Measurements from ENCODE around the gene CABLES2. TPM values are rescaled to one million over a fixed set of nuclear protein-coding genes. Genes with fewer than 3 reads are reported as not detected.
A peak's percentile ranks its signal among the peaks of the same experiment; 100 is the strongest.

CABLES2 gene
- total RNA-seq, 1 experiment from 2014 or later, result 7.5 TPM

DNA sequence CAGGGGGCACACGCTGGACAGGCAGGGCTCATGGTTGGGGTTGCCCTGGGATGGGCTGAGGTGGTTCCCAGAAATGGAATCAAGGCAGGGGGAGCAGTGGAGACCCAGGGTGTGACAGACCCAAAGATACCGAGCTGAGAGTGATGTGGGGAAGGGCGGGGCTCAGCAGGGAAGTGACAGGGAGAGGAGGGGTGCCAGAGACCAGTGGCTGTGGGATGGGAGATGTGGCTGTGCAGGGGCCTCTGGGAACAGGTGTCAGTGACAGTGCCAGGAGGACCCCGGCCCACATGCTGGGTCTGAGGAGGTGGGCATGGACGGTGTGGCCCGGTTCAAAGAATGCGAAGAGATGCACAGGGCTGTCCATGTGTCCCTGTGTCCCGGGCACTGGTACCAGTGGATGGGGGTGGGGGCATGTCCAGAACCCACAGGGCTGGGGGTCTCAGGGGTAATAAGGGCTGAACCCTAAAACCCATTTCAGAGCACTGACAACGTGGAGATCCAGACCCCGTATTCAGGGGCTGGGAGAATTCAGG is 1.0 kb downstream of the CABLES2 start:
- no peak for ATAC-seq
- H3K4me1 Mint-ChIP-seq, result peaks cover 14% of the 10 kb centered on the region
- ChIA-PET CTCF (interaction anchor here (1.0 to 1.9 kb wide), 10 partner anchors 8 to 419 kb away, joined by 3 to 10 read pairs (median 5); no protein-coding TSS in a partner anchor), POLR2A (no interaction called here)
- H3K27ac Mint-ChIP-seq, result no peak overlapping the region
- peak overlapping the region; percentile 57 for H3K4me3 Mint-ChIP-seq
- TF ChIP-seq RELA (CRISPR knock-in tag; IDR thresholded peaks at IDR 0.05; ENCODE audit: borderline replicate concordance), result 0 out of 2 replicates have a peak, but pooled peaks have one; percentile 0
- TF ChIP-seq, protein P1, sequence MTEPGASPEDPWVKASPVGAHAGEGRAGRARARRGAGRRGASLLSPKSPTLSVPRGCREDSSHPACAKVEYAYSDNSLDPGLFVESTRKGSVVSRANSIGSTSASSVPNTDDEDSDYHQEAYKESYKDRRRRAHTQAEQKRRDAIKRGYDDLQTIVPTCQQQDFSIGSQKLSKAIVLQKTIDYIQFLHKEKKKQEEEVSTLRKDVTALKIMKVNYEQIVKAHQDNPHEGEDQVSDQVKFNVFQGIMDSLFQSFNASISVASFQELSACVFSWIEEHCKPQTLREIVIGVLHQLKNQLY (CRISPR knock-in tag; IDR thresholded peaks at IDR 0.05), result no peak
- DNase-seq (ENCODE audit: low spot score), result no peak
- peaks cover 5% of the 10 kb centered on the region for H3K27me3 Mint-ChIP-seq (ENCODE audit: low read depth)
- no peaks in the 10 kb centered on the region for H3K9me3 Mint-ChIP-seq
- H3K36me3 Mint-ChIP-seq, result no peaks in the 10 kb centered on the region

DNA sequence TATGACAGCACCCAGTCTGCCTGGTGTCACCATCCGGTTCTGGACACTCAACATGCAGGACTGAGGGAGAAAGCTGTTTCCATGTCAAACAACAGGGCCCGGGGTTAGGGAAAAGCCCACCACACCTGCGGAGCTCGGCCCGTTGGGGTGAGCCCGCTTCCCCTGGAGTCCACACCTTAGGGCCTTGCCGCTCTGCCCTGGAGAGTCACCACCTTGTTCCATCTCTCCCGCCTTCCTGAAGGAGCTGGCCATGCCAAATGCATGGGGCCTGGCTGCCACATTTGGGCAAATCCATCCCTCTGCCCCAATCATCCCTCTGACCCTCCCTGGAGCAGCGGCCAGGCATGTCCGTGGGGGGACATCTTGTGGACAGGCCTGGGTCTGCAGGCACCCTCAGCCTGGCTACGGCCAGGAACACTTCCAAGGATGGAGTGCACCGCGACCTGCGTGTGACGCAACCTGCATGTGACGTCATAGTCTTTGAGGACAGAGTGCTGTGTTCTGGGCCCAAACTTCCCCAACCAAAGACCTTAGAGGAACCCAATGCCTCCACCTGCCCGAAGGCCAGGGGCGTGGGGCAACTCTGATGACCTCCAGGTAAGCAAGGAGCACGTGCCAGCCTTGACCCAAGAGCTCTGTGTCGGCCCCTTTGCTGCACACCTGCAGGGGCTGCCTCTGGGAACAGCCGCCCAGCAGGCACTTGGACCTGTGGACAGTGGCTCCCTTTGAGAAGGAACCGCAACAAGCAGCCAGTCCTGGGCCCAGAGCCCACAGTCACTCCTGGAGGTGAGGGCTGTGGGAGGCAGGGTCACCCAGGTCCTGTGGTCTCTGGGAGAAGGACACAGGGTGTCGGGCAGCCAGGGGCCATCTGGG is 1.7 kb downstream of the CABLES2 start:
- H3K4me1 Mint-ChIP-seq, result peaks cover 15% of the 10 kb centered on the region
- H3K36me3 Mint-ChIP-seq, result no peaks in the 10 kb centered on the region
- TF ChIP-seq ZNF671 (CRISPR knock-in tag; IDR thresholded peaks at IDR 0.05), result no peak
- no peak for TF ChIP-seq SMAD4 (CRISPR knock-in tag; IDR thresholded peaks at IDR 0.05)
- TF ChIP-seq, protein P2, sequence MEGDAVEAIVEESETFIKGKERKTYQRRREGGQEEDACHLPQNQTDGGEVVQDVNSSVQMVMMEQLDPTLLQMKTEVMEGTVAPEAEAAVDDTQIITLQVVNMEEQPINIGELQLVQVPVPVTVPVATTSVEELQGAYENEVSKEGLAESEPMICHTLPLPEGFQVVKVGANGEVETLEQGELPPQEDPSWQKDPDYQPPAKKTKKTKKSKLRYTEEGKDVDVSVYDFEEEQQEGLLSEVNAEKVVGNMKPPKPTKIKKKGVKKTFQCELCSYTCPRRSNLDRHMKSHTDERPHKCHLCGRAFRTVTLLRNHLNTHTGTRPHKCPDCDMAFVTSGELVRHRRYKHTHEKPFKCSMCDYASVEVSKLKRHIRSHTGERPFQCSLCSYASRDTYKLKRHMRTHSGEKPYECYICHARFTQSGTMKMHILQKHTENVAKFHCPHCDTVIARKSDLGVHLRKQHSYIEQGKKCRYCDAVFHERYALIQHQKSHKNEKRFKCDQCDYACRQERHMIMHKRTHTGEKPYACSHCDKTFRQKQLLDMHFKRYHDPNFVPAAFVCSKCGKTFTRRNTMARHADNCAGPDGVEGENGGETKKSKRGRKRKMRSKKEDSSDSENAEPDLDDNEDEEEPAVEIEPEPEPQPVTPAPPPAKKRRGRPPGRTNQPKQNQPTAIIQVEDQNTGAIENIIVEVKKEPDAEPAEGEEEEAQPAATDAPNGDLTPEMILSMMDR (IDR thresholded peaks at IDR 0.05), result peak; percentile 29; the same call in 1 of the 2 replicates
- TF ChIP-seq, protein P3, sequence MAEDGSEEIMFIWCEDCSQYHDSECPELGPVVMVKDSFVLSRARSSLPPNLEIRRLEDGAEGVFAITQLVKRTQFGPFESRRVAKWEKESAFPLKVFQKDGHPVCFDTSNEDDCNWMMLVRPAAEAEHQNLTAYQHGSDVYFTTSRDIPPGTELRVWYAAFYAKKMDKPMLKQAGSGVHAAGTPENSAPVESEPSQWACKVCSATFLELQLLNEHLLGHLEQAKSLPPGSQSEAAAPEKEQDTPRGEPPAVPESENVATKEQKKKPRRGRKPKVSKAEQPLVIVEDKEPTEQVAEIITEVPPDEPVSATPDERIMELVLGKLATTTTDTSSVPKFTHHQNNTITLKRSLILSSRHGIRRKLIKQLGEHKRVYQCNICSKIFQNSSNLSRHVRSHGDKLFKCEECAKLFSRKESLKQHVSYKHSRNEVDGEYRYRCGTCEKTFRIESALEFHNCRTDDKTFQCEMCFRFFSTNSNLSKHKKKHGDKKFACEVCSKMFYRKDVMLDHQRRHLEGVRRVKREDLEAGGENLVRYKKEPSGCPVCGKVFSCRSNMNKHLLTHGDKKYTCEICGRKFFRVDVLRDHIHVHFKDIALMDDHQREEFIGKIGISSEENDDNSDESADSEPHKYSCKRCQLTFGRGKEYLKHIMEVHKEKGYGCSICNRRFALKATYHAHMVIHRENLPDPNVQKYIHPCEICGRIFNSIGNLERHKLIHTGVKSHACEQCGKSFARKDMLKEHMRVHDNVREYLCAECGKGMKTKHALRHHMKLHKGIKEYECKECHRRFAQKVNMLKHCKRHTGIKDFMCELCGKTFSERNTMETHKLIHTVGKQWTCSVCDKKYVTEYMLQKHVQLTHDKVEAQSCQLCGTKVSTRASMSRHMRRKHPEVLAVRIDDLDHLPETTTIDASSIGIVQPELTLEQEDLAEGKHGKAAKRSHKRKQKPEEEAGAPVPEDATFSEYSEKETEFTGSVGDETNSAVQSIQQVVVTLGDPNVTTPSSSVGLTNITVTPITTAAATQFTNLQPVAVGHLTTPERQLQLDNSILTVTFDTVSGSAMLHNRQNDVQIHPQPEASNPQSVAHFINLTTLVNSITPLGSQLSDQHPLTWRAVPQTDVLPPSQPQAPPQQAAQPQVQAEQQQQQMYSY (CRISPR knock-in tag; IDR thresholded peaks at IDR 0.05), result no peak
- no peak for TF ChIP-seq NR3C1 (CRISPR knock-in tag; conservative IDR thresholded peaks at IDR 0.05; ENCODE audit: low read depth)
- TF ChIP-seq NFATC4 (CRISPR knock-in tag; IDR thresholded peaks at IDR 0.05), result no peak
- TF ChIP-seq MYBL2 (CRISPR knock-in tag; IDR thresholded peaks at IDR 0.05), result no peak
- TF ChIP-seq, protein P4, sequence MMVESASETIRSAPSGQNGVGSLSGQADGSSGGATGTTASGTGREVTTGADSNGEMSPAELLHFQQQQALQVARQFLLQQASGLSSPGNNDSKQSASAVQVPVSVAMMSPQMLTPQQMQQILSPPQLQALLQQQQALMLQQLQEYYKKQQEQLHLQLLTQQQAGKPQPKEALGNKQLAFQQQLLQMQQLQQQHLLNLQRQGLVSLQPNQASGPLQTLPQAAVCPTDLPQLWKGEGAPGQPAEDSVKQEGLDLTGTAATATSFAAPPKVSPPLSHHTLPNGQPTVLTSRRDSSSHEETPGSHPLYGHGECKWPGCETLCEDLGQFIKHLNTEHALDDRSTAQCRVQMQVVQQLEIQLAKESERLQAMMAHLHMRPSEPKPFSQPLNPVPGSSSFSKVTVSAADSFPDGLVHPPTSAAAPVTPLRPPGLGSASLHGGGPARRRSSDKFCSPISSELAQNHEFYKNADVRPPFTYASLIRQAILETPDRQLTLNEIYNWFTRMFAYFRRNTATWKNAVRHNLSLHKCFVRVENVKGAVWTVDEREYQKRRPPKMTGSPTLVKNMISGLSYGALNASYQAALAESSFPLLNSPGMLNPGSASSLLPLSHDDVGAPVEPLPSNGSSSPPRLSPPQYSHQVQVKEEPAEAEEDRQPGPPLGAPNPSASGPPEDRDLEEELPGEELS (CRISPR knock-in tag; IDR thresholded peaks at IDR 0.05), result no peak
- TF ChIP-seq RELA (CRISPR knock-in tag; IDR thresholded peaks at IDR 0.05; ENCODE audit: borderline replicate concordance), result peak; percentile 67; the same call in 1 of the 2 replicates
- TF ChIP-seq NR2C2 (CRISPR knock-in tag; IDR thresholded peaks at IDR 0.05), result no peak
- TF ChIP-seq, protein P5, sequence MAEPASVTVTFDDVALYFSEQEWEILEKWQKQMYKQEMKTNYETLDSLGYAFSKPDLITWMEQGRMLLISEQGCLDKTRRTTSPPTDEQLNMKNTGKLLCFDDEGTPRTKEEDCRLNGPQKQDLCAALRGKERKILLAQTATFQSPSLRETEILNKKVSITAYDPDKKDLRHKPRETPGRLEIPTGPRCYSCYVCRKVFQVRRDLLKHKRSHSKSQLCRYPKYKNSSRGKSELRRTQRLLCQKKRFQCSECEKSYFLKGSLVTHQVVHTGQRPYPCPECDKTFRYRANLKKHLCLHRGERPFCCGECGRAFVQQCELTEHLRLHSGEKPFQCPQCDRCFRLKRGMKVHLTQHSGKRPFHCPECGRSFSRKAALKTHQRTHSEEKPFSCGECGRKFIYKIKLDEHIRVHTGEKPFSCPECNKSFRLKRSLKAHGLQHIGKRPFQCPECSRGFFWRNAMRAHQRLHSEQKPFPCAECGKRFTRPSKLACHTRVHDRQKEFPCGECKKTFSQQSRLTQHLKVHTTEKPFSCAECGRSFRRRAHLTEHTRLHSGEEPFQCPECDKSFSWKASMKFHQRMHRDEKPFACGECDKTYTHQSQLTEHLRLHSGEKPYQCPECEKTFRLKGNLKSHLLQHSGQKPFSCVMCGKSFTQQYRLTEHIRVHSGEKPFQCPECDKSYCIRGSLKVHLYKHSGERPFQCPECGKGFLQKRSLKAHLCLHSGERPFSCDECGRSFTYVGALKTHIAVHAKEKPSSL (CRISPR knock-in tag; conservative IDR thresholded peaks at IDR 0.05), result no peak
- TF ChIP-seq ELF4 (CRISPR knock-in tag; IDR thresholded peaks at IDR 0.05; ENCODE audit: low read depth), result no peak
- TF ChIP-seq GABPB1 (CRISPR knock-in tag; IDR thresholded peaks at IDR 0.05), result peak; percentile 69
- ChIA-PET CTCF (interaction anchor here (1.0 to 1.9 kb wide), 11 partner anchors 9 to 420 kb away, joined by 3 to 10 read pairs (median 5); partner anchors contain the start of gene RBBP8NL), POLR2A (no interaction called here)
- ATAC-seq (peak; percentile 43), DNase-seq (ENCODE audit: low spot score) (peak; percentile 68)
- H3K27me3 Mint-ChIP-seq (ENCODE audit: low read depth), result peaks cover 5% of the 10 kb centered on the region
- H3K9me3 Mint-ChIP-seq, result no peaks in the 10 kb centered on the region
- H3K27ac Mint-ChIP-seq, result peak overlapping the region; percentile 72
- H3K4me3 Mint-ChIP-seq, result peak overlapping the region; percentile 57
